ENCODE data around the gene AOC1. TPM values are rescaled to one million over a fixed set of nuclear protein-coding genes. Genes with fewer than 3 reads are reported as not detected.

The AOC1 gene
- total and polyA plus RNA-seq, 10 of the 15 experiments (the other 5 are each of a cell fraction or from before 2014, with no cell fraction given): 0.07 TPM; not detected in 9

DNA sequence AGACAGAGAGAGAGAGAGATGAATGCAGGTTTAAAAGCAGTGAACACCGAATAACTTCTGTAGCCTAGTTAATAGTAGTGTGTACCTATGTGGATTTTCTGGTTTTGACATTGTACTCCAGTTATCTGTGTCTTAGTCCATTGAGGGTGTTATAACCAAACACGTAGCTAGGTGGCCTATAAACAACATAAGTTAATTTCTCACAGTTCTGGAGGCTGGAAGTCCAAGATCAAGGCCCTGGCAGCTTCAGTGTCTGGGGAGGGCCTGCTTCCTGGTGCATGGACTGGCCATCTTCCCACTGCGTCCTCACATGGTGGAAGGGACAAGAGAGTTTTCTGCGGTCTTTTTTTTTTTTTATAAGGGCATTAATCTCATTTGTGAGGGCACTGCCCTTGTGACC, 23.5 kb downstream of the AOC1 start:
- CTCF ChIA-PET: interaction anchor here (0.8 to 7.1 kb wide), 18 partner anchors 8 to 425 kb away, joined by 3 to 70 read pairs (median 4); partner anchors contain the start of gene AOC1
- ATAC-seq (peak; percentile 67), DNase-seq (ENCODE audit: low read depth, low spot score) (no peak), FAIRE-seq (no peak)
- Histone ChIP-seq H4K20me1 (ENCODE audit: control insufficient read depth, insufficient read depth) (no peaks in the 10 kb centered on the region), H3K4me1 (ENCODE audit: control insufficient read depth, insufficient read depth, low read length) (no peaks in the 10 kb centered on the region), H3K27ac (ENCODE audit: control insufficient read depth, insufficient read depth) (no peak overlapping the region), H3K36me3 (ENCODE audit: control insufficient read depth in 2 of 2, insufficient read depth in 2 of 2, low read length in 1 of 2) (no peaks in the 10 kb centered on the region), H3K9me3 (replicated peaks; ENCODE audit: control insufficient read depth, insufficient read depth, low read length) (no peaks in the 10 kb centered on the region; the same call in 1 of the 3 replicates), H3K79me2 (ENCODE audit: control insufficient read depth, insufficient read depth, low read length) (no peaks in the 10 kb centered on the region), H2AFZ (ENCODE audit: control insufficient read depth, low read depth, low read length) (no peak overlapping the region), H3K27me3 (replicated peaks in 1 of 2; ENCODE audit: control insufficient read depth in 2 of 2, insufficient read depth in 2 of 2, low read length in 1 of 2) (no peaks in the 10 kb centered on the region), H3K4me3 (no peak overlapping the region), H3K9ac (ENCODE audit: control insufficient read depth, insufficient read depth, low read length) (no peak overlapping the region), H3K4me2 (ENCODE audit: control insufficient read depth, insufficient read depth) (no peak overlapping the region)
- POLR2A ChIA-PET: no interaction called here
- WGBS (ENCODE audit: insufficient coverage, insufficient replicate concordance, low lambda C conversion rate, missing lambda C conversion rate): 32% methylated on average over 4 of the region's 4 CpGs
- in situ Hi-C loops (cut with MboI) (no loop called here), intact Hi-C loops (cut with micrococcal nuclease; ENCODE audit: unreplicated experiment) (loop anchor here (10.0 kb wide), 1 partner anchor 431 kb away; no protein-coding TSS in a partner anchor)
- BruUV-seq (replicated peaks): no TSS peak
- RAD21 ChIA-PET (ENCODE audit: unreplicated experiment): interaction anchor here (1.3 to 1.7 kb wide), 2 partner anchors 93 to 97 kb away, joined by 4 to 8 read pairs; no protein-coding TSS in a partner anchor
- SMC1A ChIA-PET (ENCODE audit: uncharacterized antibody, unreplicated experiment): interaction anchor here (1.2 to 6.8 kb wide), 5 partner anchors 10 to 147 kb away, joined by 3 to 52 read pairs (median 5); no protein-coding TSS in a partner anchor
- TF ChIP-seq, protein P1, sequence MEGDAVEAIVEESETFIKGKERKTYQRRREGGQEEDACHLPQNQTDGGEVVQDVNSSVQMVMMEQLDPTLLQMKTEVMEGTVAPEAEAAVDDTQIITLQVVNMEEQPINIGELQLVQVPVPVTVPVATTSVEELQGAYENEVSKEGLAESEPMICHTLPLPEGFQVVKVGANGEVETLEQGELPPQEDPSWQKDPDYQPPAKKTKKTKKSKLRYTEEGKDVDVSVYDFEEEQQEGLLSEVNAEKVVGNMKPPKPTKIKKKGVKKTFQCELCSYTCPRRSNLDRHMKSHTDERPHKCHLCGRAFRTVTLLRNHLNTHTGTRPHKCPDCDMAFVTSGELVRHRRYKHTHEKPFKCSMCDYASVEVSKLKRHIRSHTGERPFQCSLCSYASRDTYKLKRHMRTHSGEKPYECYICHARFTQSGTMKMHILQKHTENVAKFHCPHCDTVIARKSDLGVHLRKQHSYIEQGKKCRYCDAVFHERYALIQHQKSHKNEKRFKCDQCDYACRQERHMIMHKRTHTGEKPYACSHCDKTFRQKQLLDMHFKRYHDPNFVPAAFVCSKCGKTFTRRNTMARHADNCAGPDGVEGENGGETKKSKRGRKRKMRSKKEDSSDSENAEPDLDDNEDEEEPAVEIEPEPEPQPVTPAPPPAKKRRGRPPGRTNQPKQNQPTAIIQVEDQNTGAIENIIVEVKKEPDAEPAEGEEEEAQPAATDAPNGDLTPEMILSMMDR (IDR thresholded peaks at IDR 0.05 in 2 of 3, conservative IDR thresholded peaks at IDR 0.05 in 1 of 3; ENCODE audit: control insufficient read depth in 2 of 3, extremely low read depth in 1 of 3, insufficient read depth in 1 of 3, low read depth in 3 of 3, low read length in 3 of 3): peak in 1 of 3 experiments; percentile 23; a peak in 1 of 6 replicates
- no peak for TF ChIP-seq CHD4 (IDR thresholded peaks at IDR 0.05)

Measured in GM12878 (cell line).